ENCODE measurements around the gene GPD1. TPM values are rescaled to one million over a fixed set of nuclear protein-coding genes. Genes with fewer than 3 reads are reported as not detected.

The GPD1 gene
- total RNA-seq, 1 experiment from 2014 or later, result 1.5 TPM

DNA sequence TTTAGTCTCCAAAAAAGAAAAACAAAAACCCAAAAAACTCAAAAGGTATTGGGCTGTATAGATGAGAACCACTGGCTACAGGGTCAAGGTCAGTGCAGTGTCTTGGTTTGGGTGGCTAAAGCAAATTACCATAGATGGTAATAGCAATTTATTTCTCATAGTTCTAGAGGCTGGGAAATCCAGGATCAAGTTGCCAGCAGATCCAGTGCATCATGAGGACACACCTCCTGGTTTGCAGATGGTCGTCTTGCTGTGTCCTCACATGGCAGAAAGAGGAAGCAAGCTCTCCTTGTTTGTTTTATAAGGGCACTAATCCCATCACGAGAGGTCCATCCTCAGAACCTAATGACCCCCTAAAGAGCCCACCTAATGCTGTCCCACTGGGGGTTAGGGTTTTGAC, 19.4 kb downstream of the GPD1 start:
- H3K4me3 ChIP-seq (ENCODE audit: low read depth, low read length), result no peak overlapping the region
- H3K36me3 Mint-ChIP-seq (ENCODE audit: insufficient read depth, unreplicated experiment), result peaks cover 41% of the 10 kb centered on the region
- no peak overlapping the region for H3K27ac Mint-ChIP-seq (ENCODE audit: unreplicated experiment)
- TF ChIP-seq CTCF (IDR thresholded peaks at IDR 0.05; ENCODE audit: insufficient read depth in 1 of 2, low read depth in 1 of 2, low read length in 1 of 2, severe bottlenecking in 1 of 2, unreplicated experiment in 1 of 2), result no peak
- H3K4me3 Mint-ChIP-seq (ENCODE audit: unreplicated experiment), result no peak overlapping the region
- no peaks in the 10 kb centered on the region for H3K9me3 Mint-ChIP-seq (ENCODE audit: unreplicated experiment)
- DNase-seq, result no peak
- BruUV-seq (replicated peaks), result no TSS peak
- H3K27me3 Mint-ChIP-seq (ENCODE audit: insufficient read depth, unreplicated experiment), result no peaks in the 10 kb centered on the region
- 0 out of 2 replicates have a peak, but pooled peaks cover 2% of the 10 kb centered on the region for H3K4me1 ChIP-seq
- peaks cover 5% of the 10 kb centered on the region for H3K36me3 ChIP-seq (ENCODE audit: control insufficient read depth, insufficient read depth, low read length)
- H3K4me1 Mint-ChIP-seq (ENCODE audit: low read depth, unreplicated experiment), result no peaks in the 10 kb centered on the region
- no peaks in the 10 kb centered on the region for H3K9me3 ChIP-seq
- ChIA-PET CTCF (interaction anchor here (1.1 kb wide), 2 partner anchors 9 to 11 kb away, joined by 5 to 8 read pairs; partner anchors contain the start of gene COX14), POLR2A (no interaction called here)
- H3K27me3 ChIP-seq (replicated peaks; ENCODE audit: control insufficient read depth, insufficient read depth, low read length), result no peaks in the 10 kb centered on the region
- intact Hi-C loops (cut with micrococcal nuclease; ENCODE audit: unreplicated experiment), result no loop called here

- DNase-seq, result no peak
- H3K9me3 ChIP-seq, result no peaks in the 10 kb centered on the region
- TF ChIP-seq CTCF (IDR thresholded peaks at IDR 0.05; ENCODE audit: insufficient read depth in 1 of 2, low read depth in 1 of 2, low read length in 1 of 2, severe bottlenecking in 1 of 2, unreplicated experiment in 1 of 2), result no peak
- CTCF ChIA-PET, result interaction anchor here (4.3 kb wide), 1 partner anchor 16 kb away, joined by 24 read pairs; the partner anchor contains the start of gene COX14
- POLR2A ChIA-PET, result no interaction called here
- H3K4me3 ChIP-seq (ENCODE audit: low read depth, low read length), result no peak overlapping the region
- no peaks in the 10 kb centered on the region for H3K4me1 Mint-ChIP-seq (ENCODE audit: low read depth, unreplicated experiment)
- peaks cover 3% of the 10 kb centered on the region; the same call in 1 of the 2 replicates for H3K36me3 ChIP-seq (ENCODE audit: control insufficient read depth, insufficient read depth, low read length)
- peaks cover 55% of the 10 kb centered on the region for H3K36me3 Mint-ChIP-seq (ENCODE audit: insufficient read depth, unreplicated experiment)
- intact Hi-C loops (cut with micrococcal nuclease; ENCODE audit: unreplicated experiment), result no loop called here
- no peaks in the 10 kb centered on the region for H3K27me3 Mint-ChIP-seq (ENCODE audit: insufficient read depth, unreplicated experiment)
- H3K4me1 ChIP-seq, result no peaks in the 10 kb centered on the region
- H3K27me3 ChIP-seq (replicated peaks; ENCODE audit: control insufficient read depth, insufficient read depth, low read length), result no peaks in the 10 kb centered on the region
- no peak overlapping the region for H3K4me3 Mint-ChIP-seq (ENCODE audit: unreplicated experiment)
- H3K9me3 Mint-ChIP-seq (ENCODE audit: unreplicated experiment), result no peaks in the 10 kb centered on the region
- H3K27ac Mint-ChIP-seq (ENCODE audit: unreplicated experiment), result no peak overlapping the region
- no TSS peak for BruUV-seq (replicated peaks)
Measured at GRCh38 chr12:50127546-50127945, 23.7 kb downstream of the GPD1 start.

DNA sequence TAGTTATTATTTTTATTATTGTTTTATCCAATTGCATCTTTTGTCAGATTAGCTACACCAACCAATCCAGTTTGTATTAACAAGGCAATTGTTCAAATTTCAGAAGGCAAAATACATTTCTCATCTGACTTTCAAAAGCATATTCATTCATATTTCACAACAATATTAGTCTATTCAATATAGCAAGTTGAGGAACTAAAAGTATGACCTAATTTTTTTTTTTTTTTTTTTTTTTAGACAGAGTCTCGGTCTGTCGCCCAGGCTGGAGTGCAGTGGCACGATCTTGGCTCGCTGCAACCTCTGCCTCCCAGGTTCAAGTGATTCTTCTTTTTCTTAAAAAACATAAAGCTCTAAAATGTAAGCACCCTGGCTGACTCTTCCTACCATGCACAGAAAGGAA, 25.5 kb downstream of the GPD1 start:
- no peak for DNase-seq
- H3K4me3 Mint-ChIP-seq (ENCODE audit: unreplicated experiment), result no peak overlapping the region
- TF ChIP-seq CTCF (IDR thresholded peaks at IDR 0.05; ENCODE audit: insufficient read depth in 1 of 2, low read depth in 1 of 2, low read length in 1 of 2, severe bottlenecking in 1 of 2, unreplicated experiment in 1 of 2), result no peak
- intact Hi-C loops (cut with micrococcal nuclease; ENCODE audit: unreplicated experiment), result no loop called here
- Histone ChIP-seq H3K27me3 (replicated peaks; ENCODE audit: control insufficient read depth, insufficient read depth, low read length) (no peaks in the 10 kb centered on the region), H3K4me3 (ENCODE audit: low read depth, low read length) (no peak overlapping the region), H3K36me3 (ENCODE audit: control insufficient read depth, insufficient read depth, low read length) (0 out of 2 replicates have a peak, but pooled peaks cover 3% of the 10 kb centered on the region), H3K9me3 (no peaks in the 10 kb centered on the region), H3K4me1 (no peaks in the 10 kb centered on the region)
- no peaks in the 10 kb centered on the region for H3K9me3 Mint-ChIP-seq (ENCODE audit: unreplicated experiment)
- peaks cover 60% of the 10 kb centered on the region for H3K36me3 Mint-ChIP-seq (ENCODE audit: insufficient read depth, unreplicated experiment)
- BruUV-seq (replicated peaks), result no TSS peak
- POLR2A ChIA-PET, result interaction anchor here (0.7 kb wide), 1 partner anchor 224 kb away, joined by 4 read pairs; no protein-coding TSS in a partner anchor
- H3K27ac Mint-ChIP-seq (ENCODE audit: unreplicated experiment), result no peak overlapping the region
- no peaks in the 10 kb centered on the region for H3K4me1 Mint-ChIP-seq (ENCODE audit: low read depth, unreplicated experiment)
- CTCF ChIA-PET, result interaction anchor here (0.7 to 4.3 kb wide), 5 partner anchors 8 to 319 kb away, joined by 4 to 24 read pairs (median 5); partner anchors contain the start of gene COX14
- no peaks in the 10 kb centered on the region for H3K27me3 Mint-ChIP-seq (ENCODE audit: insufficient read depth, unreplicated experiment)

Measured in Caco-2 (cell line).